Activated naive CD8-positive, alpha-beta T cell treated with anti-CD3 and anti-CD28 coated beads, Interleukin-2, amount 50 U/mL, for 16 hours (primary cell): Measurements from ENCODE around the gene FEV.

ENCODE experiments used
- DNase-seq: peaks from one replicate; pipeline ENCODE4 v3.0.0-alpha.2; 2020; ENCODE audit warnings: low read depth, low spot score

The FEV gene

GRCh38 chr2:218993345-218994315 lies 8.6 kb upstream of the FEV start, which contains the start of gene CRYBA2:
TSS of gene CRYBA2 (minus strand) at chr2:218993422. CDS start at chr2:218993176, 246 bp downstream.
- no peak for DNase-seq

DNA sequence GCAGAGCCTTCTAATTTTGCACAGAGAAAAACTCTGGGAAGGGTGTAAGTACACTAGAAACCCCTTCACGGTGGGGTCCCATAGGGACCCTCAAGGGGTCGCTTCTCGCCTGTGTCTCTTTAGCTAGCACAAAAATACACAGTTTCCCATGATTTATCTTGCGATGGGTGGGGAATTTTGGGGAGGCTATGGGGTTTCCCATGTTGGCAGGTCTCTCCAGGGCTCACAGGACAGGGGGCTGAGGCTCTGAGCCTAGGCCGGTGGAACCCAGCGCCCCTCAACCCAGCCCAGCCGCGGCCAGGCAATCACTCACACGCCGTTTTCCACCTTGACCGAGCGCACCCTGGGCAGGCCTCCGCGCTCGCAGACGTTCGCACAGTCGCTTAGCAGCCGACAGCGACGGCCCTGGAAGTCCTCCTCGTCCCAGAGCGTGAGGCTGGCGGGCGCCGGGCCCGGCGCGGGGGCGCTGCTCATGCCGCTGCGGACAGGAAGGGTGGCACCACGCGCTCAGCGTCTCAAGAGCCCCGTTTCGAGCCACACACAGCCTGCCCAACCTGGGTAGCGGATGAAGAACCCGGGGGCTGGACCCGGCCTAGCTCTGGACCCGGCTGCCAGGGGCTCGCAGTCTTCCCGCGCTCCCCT lies 7.8 kb upstream of the FEV start:
- DNase-seq: no peak

- DNase-seq: no peak
These were observed 7.2 kb upstream of the FEV start for GRCh38 chr2:218992196-218992595.

GRCh38 chr2:218991674-218992168 lies 6.7 kb upstream of the FEV start:
- no peak for DNase-seq

DNA sequence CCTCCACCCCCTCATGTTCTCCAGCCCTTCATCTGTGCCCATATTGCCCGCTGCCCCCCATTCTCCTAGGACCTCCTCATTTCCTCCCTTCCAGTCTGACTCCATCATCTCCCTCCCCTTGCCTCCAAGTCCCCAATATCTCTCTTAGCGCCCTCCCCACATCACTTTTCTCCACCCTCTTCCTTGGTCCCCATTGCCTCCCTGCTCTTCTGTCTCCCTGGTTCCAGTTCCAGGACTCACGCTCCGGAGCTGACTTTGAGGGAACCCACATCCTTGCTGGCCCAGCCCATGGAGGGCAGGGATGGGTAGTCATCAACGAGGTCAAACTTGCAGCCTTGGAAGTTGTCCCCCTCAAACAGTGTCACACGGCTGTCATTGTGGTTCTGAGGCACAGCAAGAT lies 5.6 kb upstream of the FEV start:
- no peak for DNase-seq

GRCh38 chr2:218990052-218990451 lies 5.1 kb upstream of the FEV start:
- no peak for DNase-seq

DNA sequence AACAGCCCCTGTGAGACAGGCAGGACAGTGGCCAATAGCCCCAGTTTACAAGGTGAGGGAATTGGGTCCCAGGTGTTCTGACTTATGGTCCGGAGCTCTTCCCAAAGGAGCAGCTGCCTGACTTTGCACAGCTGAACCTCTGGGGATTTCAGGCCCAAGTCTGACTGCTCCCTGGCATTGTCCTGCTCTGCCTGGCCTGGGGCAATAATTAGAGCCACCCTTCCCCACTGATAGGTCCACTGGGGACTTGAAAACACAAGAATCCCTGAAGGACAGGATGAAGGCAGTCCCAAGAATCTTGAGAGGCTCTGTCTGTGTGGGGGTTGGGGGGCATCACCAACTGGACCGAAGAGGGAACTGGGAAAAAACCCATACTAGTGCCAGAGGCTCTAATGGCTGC lies 3.7 kb upstream of the FEV start:
- no peak for DNase-seq

DNA sequence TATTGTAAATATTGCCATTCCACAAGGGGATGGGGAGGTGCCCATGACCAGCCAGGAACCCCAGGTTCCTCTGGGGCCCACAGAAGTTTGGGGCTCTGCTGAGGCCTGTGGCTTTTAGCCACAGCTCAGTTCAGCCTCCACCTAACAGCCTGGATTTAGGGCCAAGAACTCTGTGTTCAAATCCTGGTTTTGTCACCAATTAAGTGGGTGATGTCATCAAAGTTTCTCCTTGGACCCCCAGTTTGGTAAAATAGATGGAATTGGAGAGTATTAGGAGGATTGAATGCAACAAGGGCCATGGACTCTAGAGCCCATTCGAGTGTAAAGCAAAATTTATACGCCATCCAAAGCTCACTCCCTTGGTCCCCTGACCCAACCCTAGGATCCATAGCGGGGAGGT lies 3.2 kb upstream of the FEV start:
- DNase-seq: no peak

DNA sequence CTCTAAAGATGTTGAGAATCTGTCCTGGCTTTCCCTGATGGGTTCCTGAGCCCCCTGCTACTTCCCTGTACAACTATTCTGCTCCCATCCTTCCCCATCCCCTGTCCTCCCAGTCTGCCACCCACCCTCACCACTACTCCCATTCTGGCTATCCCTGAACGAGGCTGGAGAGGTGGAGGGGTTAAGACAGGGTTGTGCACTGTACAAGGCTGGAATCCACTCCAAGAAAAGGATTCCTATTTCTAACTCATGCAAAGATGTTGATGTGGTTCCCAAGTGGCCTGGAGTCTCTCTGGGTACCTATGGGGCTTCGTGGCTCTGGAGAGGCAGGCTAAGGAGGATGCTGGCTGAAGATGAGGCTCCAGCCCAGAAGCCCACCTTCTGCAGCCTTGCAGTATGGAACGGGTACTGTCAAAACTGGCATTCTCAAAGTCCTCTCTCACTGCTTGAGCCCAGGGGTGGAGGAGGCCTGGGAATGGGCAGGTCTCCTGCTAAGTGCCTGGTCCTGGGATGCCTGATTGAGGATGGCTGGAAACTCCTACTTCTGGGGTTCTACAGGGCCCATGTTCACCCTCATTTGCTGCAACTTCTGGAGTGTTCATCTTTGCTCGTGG lies 1.3 kb upstream of the FEV start:
- no peak for DNase-seq

- no peak for DNase-seq
These were observed 524 bp upstream of the FEV start for GRCh38 chr2:218985325-218986091.

DNA sequence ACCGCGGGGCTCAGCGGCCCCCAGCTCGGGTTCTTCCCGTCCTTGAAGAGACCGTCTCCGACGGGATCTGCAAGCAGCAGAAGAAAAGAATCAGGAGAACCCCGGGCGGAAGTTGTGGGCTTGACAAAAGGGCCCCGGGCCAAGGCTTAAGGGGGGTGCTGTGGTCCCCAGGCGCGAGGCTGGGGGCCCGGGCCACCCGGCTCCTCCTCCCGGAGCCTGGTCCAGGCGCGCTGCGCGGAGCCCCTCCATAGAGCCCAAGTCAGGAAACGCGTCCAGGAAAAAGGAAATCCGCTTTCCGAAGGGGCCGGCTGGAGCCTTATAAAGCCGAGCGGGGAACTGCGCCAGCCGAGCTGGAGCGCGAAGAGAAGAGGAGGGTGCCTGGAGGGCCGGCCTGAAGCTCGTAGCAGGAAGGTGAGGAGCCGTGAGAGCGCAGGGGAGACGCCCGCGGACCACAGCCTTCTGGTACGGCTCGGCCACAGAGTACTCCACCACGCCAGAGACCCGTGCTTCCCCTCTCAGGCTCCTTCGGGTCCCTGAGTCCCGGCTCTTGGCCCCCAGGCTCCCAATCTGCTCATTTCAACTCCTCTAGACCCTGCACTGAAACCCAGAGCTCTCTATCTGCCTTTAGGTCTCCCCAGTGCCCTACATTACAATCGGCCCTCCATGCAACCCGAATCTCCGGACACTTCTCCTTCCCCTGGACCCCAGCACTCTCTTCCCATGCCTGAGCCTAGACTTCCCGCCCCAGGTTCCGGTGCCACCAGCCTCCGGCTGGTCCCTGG lies 554 bp downstream of the FEV start:
- DNase-seq: no peak

DNA sequence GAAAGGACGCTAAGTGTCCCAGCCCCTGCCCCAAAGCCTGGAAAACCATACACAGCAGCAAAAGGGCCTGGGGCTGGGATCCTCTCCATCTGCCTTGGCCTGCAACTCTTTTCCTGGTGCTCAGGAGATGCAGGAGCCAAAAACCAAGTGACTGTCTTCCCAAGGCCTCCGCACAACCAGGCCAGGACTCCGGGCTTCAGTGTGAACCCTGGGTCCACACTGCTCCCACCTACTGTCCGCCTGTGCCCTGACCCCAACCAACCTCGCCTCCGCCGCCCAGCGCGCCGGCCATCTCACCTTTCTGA lies 1.1 kb downstream of the FEV start:
- DNase-seq: no peak

GRCh38 chr2:218983263-218983933 lies 1.6 kb downstream of the FEV start:
- no peak for DNase-seq

- DNase-seq: no peak
These were observed 2.3 kb downstream of the FEV start for GRCh38 chr2:218982586-218983262.

GRCh38 chr2:218981881-218982585 lies 3.0 kb downstream of the FEV start:
- no peak for DNase-seq

DNA sequence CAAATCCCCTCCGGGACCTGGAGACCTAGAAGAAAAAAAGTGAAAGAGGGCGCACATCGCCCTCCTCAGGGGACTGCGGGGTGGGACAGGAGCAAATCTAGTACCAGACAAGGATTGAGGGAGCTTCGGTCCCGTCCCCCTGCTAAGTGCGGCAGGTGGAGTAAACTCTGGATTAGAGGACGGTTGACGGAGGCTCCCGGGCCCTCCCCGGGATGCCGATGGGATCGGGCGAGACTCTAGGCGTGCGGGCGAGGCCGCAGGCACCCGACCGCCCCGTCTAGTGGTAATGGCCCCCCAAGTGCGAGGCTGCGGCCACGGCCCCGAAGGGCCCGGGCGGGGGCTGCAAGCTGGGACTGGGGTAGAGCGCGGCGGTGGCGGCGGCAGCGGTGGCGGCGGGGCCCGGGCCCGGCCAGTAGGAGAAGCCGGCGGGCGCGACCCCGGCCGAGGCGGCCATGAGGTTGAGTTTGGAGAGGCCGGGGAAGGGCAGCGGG lies 3.5 kb downstream of the FEV start:
- no peak for DNase-seq

DNA sequence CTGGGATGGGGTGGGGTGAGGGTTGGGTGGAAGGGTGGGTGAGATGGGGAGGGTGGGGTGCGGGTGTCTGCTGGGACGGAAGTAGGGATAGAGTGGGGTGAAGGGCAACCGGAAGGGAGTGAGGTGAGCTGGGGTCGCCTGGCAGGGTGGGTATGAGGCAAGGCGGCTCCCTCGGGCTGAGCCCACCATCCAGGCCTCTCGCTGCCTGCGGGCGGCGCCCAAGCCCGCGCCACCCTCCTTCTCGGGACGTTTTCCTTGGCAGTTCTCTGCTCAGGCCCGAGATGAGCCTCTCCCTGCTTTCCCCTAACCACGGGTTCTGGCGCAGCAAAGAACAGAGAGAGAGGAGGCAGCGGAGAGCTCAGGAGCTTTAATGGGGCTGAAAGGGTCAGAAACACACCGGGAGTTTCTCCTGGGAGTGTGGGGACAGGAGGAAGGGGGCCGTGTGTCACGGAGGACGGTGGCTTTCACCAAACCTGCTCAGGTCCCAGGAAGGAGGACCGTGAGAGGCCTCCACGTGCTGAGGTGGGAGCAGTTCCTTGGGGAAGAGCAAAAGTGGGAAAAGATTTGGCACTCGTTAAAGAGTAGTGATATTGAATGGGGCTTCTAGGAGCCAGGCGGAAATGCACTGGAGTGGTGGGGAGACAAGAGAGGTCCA lies 4.1 kb downstream of the FEV start:
- no peak for DNase-seq
